CD4-positive, alpha-beta T cell treated with Interferon alpha-2 for 1 hour (primary cell): Measurements from ENCODE around the gene KCNH6.

Experiments used
- DNase-seq, 2 donors: peaks; one replicate each; pipeline ENCODE4 v3.0.0-alpha.2; 2020 to 2022

KCNH6 gene

GRCh38 chr17:63534078-63534570, 11.0 kb downstream of the KCNH6 start:
- DNase-seq = no peak

GRCh38 chr17:63534816-63535455, 11.8 kb downstream of the KCNH6 start:
- no peak for DNase-seq

GRCh38 chr17:63535640-63536039, 12.5 kb downstream of the KCNH6 start:
- no peak for DNase-seq

- no peak for DNase-seq
Observed at GRCh38 chr17:63537001-63537400, 13.8 kb downstream of the KCNH6 start.

GRCh38 chr17:63537991-63538692, 15.0 kb downstream of the KCNH6 start:
- DNase-seq = no peak

GRCh38 chr17:63538693-63539595, 15.8 kb downstream of the KCNH6 start:
- DNase-seq = no peak

GRCh38 chr17:63540590-63540989, 17.4 kb downstream of the KCNH6 start:
- DNase-seq = no peak

- DNase-seq = no peak
Observed at GRCh38 chr17:63542218-63542545, 19.0 kb downstream of the KCNH6 start.

- no peak for DNase-seq
Observed at GRCh38 chr17:63542942-63543821, 20.0 kb downstream of the KCNH6 start.

GRCh38 chr17:63543822-63544420, 20.8 kb downstream of the KCNH6 start:
- no peak for DNase-seq

GRCh38 chr17:63544467-63545301, 21.5 kb downstream of the KCNH6 start:
- no peak for DNase-seq

GRCh38 chr17:63546308-63547082, 23.3 kb downstream of the KCNH6 start:
- DNase-seq = no peak

- DNase-seq = no peak
Observed at GRCh38 chr17:63547083-63547523, 23.9 kb downstream of the KCNH6 start.

- no peak for DNase-seq
Observed at GRCh38 chr17:63549289-63549945, 26.3 kb downstream of the KCNH6 start.

- DNase-seq = peak; percentile 99 to 100
Observed at GRCh38 chr17:63549946-63550816, 27.0 kb downstream of the KCNH6 start, which contains the start of gene DCAF7. TSS of gene DCAF7 (plus strand) at chr17:63550477. CDS start at chr17:63550678, 201 bp downstream.

GRCh38 chr17:63550817-63551639, 27.9 kb downstream of the KCNH6 start:
- DNase-seq = peak in 1 of 2 donors; percentile 15

GRCh38 chr17:63552211-63552610, 29.1 kb downstream of the KCNH6 start:
- no peak for DNase-seq
